Rectal smooth muscle tissue (tissue), 1 donor: ENCODE data around the gene JAML.

Source experiments
- H3K27ac ChIP-seq: one replicate; pipeline ENCODE4 v1.7.0; 2013; ENCODE audit warnings: low read depth, low read length, inconsistent platforms
- H3K27me3 ChIP-seq: one replicate; pipeline ENCODE4 v1.7.0; 2013; ENCODE audit warnings: low read length; ENCODE audit not compliant: control insufficient read depth, insufficient read depth
- H3K36me3 ChIP-seq: one replicate; pipeline ENCODE4 v1.7.0; 2013; ENCODE audit warnings: low read length; ENCODE audit not compliant: control insufficient read depth, insufficient read depth
- H3K4me1 ChIP-seq: one replicate; pipeline ENCODE4 v1.7.0; 2013; ENCODE audit warnings: low read length; ENCODE audit not compliant: control insufficient read depth, insufficient read depth
- H3K4me3 ChIP-seq: one replicate; pipeline ENCODE4 v1.7.0; 2013; ENCODE audit warnings: low read length
- H3K9ac ChIP-seq: one replicate; pipeline ENCODE4 v1.7.0; 2013; ENCODE audit warnings: low read length

The JAML gene

GRCh38 chr11:118252688-118253087 is 27.9 kb upstream of the JAML start:
- Histone ChIP-seq H3K9ac (no peak overlapping the region), H3K27ac (no peak overlapping the region), H3K4me3 (peak overlapping the region; percentile 78), H3K36me3 (no peaks in the 10 kb centered on the region), H3K27me3 (no peaks in the 10 kb centered on the region), H3K4me1 (no peaks in the 10 kb centered on the region)

GRCh38 chr11:118251858-118252652 is 27.2 kb upstream of the JAML start, which contains the start of gene MPZL3:
Gene MPZL3 (minus strand): TSS chr11:118252365. CDS start chr11:118252294, 71 bp downstream.
- H3K4me3 ChIP-seq: peak within 1 kb of the TSS; percentile 78
- peak within 1 kb of the TSS; percentile 34 for H3K9ac ChIP-seq
- H3K27ac ChIP-seq: no peak within 1 kb of the TSS
- no peaks in the 10 kb centered on the region for H3K27me3 ChIP-seq
- no peaks in the 10 kb centered on the region for H3K4me1 ChIP-seq
- no peaks in the 10 kb centered on the region for H3K36me3 ChIP-seq

- Histone ChIP-seq H3K4me3 (no peak overlapping the region), H3K4me1 (no peaks in the 10 kb centered on the region), H3K9ac (no peak overlapping the region), H3K27me3 (no peaks in the 10 kb centered on the region), H3K27ac (no peak overlapping the region), H3K36me3 (no peaks in the 10 kb centered on the region)
Observed at GRCh38 chr11:118247041-118247440, 22.2 kb upstream of the JAML start.

DNA sequence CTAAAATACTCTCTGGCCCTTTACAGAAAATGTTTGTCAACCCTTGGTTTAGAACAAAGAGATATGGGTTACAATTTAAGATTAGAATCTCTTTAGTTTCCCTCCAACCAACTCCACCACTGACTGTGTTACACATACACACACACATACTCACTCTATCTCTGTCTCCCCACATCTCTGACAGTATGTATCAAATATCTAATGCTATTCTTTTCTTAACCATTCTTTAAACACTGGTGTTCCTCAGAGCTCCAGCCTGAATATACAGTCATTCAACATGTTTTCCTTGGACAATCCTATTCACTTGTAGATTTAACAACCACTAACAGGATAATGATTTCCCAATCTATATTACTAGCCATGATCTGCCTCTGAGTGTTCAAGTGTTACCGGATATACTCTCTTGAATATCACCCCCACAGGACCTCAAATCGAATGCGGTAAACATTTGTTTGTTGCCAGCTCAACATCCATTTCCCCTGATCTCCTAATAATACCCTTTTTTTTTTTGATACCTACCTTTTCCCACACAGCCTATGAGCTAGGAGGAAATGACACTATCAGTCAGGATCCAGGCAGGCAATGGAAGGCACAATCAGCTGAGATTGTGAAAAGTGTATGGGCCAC is 21.2 kb upstream of the JAML start:
- H3K4me1 ChIP-seq: no peaks in the 10 kb centered on the region
- H3K27ac ChIP-seq: no peak overlapping the region
- no peaks in the 10 kb centered on the region for H3K27me3 ChIP-seq
- H3K4me3 ChIP-seq: no peak overlapping the region
- H3K9ac ChIP-seq: no peak overlapping the region
- H3K36me3 ChIP-seq: no peaks in the 10 kb centered on the region

- H3K4me1 ChIP-seq: no peaks in the 10 kb centered on the region
- H3K9ac ChIP-seq: no peak overlapping the region
- no peak overlapping the region for H3K27ac ChIP-seq
- no peaks in the 10 kb centered on the region for H3K36me3 ChIP-seq
- no peaks in the 10 kb centered on the region for H3K27me3 ChIP-seq
- no peak overlapping the region for H3K4me3 ChIP-seq
Observed at GRCh38 chr11:118243993-118244762, 19.4 kb upstream of the JAML start.

DNA sequence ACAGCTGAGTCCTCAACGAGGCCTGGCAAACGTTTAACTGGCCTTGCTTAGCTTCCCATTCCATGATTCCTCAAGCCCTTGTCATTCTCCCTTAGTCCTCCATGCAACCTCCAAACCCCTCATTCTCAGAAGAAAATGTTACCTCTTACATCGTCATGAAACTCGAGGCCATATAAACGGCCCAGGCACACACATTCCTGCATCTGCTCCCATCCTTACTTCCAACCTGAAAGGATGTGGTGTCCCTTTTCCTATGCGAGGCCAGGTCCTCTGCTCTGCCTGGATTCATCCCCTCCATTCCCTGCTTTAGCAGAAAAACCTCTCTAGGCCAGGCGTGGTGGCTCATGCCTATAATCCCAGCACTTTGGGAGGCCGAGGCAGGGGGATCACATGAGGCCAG is 18.4 kb upstream of the JAML start:
- no peaks in the 10 kb centered on the region for H3K27me3 ChIP-seq
- no peak overlapping the region for H3K27ac ChIP-seq
- H3K36me3 ChIP-seq: no peaks in the 10 kb centered on the region
- no peaks in the 10 kb centered on the region for H3K4me1 ChIP-seq
- H3K9ac ChIP-seq: no peak overlapping the region
- no peak overlapping the region for H3K4me3 ChIP-seq

DNA sequence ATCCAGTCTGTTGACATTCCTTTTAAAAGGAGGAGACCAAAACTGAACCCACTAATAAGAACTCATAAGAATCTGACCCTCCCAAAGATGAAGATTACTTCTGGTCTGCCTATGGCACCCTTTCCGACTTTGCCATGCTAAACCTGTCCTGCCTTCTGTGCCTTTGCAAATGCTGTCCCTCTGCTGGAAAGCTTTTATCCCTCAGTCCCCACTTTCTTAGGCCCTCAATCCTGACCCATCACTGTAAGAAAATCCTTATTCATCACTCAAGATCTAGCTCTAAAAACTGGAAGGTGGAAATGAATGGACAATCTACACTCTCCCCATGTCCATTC is 16.9 kb upstream of the JAML start:
- H3K9ac ChIP-seq: no peak overlapping the region
- H3K27ac ChIP-seq: no peak overlapping the region
- H3K36me3 ChIP-seq: no peaks in the 10 kb centered on the region
- H3K4me3 ChIP-seq: no peak overlapping the region
- H3K4me1 ChIP-seq: no peaks in the 10 kb centered on the region
- H3K27me3 ChIP-seq: no peaks in the 10 kb centered on the region

DNA sequence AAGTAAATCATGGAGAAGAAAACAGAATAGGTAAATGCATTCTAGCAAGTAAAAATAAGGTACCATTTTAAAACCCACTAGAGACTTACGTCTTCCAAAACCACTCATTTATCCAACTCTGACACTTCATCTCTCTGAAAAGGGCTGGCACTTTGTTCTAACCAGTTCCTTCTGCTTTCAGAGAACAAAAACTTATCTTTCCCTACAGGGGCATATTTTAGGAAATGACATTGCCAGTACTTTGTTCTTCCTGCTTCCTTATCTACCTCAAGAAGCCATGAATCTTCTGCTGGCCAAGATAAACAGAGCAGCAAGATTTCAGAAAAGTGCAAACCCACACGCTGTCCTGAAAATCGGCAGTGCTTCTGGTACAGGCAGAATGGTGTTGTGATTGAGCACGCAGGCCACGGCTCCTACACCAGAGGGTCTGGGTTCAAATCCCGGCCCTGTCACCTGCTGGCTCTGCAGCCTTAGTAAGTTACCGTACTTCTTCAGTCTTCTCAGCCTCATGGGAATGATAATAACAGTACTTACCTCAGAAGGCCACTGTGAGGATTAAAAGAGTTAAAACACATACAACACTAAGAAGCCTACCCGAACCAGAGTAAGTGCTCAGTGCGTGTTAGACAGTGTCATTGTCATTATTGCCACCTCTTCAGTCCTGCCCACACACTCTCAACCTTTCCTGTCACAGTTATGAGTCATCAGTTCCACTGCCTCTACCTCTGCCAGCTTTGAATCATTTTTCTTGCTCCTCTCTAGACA is 16.4 kb upstream of the JAML start:
- Histone ChIP-seq H3K36me3 (no peaks in the 10 kb centered on the region), H3K4me1 (no peaks in the 10 kb centered on the region), H3K27me3 (no peaks in the 10 kb centered on the region), H3K9ac (no peak overlapping the region), H3K27ac (no peak overlapping the region), H3K4me3 (no peak overlapping the region)

DNA sequence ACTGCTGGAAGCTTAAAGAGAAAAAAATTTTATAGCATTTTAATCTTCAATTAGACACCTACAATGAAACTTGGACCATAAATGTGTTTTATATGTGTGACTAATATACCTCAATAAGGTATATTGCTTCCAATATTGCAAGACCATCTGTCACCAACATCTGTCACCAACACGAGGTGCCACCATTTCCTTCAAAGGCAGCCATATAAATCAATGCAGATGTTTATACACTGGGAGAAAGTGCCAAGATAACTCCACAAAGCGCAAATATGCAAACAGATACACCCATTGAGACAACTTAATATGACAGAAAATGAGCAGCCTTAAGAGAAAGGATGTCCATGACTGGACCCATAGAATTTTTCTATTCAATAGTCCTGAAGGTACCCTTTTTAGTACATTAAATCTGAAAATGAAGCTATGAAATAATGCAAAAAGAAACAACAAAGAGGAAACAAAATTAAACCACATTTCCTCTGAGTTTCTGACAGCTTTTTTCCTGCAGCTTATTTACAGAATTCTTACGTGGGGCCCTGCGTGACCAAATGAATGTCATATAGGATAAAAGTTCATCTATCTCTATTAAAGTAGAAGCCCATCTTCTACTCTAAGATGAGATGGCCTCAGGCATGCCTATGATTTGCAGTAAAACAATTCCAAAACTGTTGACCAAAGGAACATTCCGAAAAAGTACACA is 14.8 kb upstream of the JAML start:
- Histone ChIP-seq H3K9ac (no peak overlapping the region), H3K4me3 (no peak overlapping the region), H3K27me3 (no peaks in the 10 kb centered on the region), H3K27ac (no peak overlapping the region), H3K4me1 (no peaks in the 10 kb centered on the region), H3K36me3 (no peaks in the 10 kb centered on the region)

GRCh38 chr11:118238929-118239328 is 14.1 kb upstream of the JAML start:
- Histone ChIP-seq H3K4me1 (no peaks in the 10 kb centered on the region), H3K27me3 (no peaks in the 10 kb centered on the region), H3K27ac (no peak overlapping the region), H3K4me3 (no peak overlapping the region), H3K9ac (no peak overlapping the region), H3K36me3 (no peaks in the 10 kb centered on the region)

DNA sequence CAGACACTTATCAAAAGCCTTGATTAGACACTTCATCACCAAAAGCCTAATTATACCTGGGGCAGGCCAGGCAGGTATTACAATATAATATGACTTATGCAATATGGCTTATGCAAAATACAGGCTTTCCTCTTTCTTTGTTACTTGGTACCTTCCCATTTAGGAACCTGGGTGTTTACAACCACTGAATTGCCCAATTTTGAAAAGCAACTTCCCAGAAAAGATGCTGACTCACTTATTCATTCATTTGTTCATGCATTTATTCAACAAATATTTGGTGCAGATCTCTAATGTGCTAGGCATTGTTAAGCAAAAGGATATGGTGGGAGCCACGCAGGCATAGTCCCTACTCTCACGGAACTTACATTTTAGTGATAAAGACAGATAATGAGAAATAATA is 13.6 kb upstream of the JAML start:
- Histone ChIP-seq H3K27ac (no peak overlapping the region), H3K36me3 (no peaks in the 10 kb centered on the region), H3K27me3 (no peaks in the 10 kb centered on the region), H3K4me1 (no peaks in the 10 kb centered on the region), H3K9ac (no peak overlapping the region), H3K4me3 (no peak overlapping the region)

DNA sequence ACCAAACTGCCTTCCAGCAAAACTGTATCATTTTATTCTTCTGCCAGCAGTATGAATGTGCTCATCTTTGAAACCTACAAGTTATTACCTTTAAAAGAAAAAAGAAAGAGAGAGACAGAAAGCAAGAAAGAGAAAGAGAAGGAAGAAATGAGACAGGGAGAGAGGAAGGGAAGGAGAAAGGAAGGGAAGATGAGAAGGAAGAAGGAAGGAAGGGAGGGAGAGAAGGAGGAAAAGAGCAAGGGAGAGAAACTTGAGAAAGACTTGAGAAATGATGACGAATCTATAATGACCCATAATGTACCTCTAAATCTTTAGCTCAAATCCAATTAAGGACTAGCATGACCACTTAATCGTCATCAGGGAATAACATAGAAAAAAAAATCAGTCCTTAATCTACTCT is 11.4 kb upstream of the JAML start:
- Histone ChIP-seq H3K27me3 (no peaks in the 10 kb centered on the region), H3K4me1 (no peaks in the 10 kb centered on the region), H3K9ac (no peak overlapping the region), H3K27ac (no peak overlapping the region), H3K4me3 (no peak overlapping the region), H3K36me3 (peaks cover 2% of the 10 kb centered on the region)
